ENCODE measurements around the gene CERS6.

Gene CERS6

GRCh38 chr2:168445960-168446359, 10.1 kb upstream of the CERS6 start:
- H3K27ac ChIP-seq: no peak overlapping the region
- no peak for TF ChIP-seq ZFX (IDR thresholded peaks at IDR 0.05)
- no peak for TF ChIP-seq CTCF (conservative IDR thresholded peaks at IDR 0.05)

DNA sequence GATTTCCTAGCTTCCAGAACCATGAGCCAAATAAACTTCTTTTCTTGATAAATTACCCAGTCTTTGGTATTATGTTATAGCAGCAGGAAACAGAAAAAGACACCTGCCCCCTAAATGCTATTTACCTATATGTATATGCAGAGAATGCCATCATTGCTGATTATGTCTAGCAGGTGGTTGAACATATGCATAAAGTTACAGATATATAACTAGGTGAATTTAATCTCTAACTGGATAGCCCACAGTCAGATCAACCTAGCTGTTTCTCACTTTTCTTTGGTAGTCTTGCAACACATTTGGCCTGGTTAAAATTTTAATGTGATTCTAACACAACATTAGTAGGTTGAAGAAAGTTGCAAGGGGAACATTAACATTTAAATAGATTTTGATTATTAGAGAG, 7.1 kb upstream of the CERS6 start:
- no peak for TF ChIP-seq CTCF (conservative IDR thresholded peaks at IDR 0.05)
- TF ChIP-seq ZFX (IDR thresholded peaks at IDR 0.05): no peak

GRCh38 chr2:168449419-168449818, 6.7 kb upstream of the CERS6 start:
- TF ChIP-seq ZFX (IDR thresholded peaks at IDR 0.05) (no peak), CTCF (conservative IDR thresholded peaks at IDR 0.05) (no peak)
- H3K27ac ChIP-seq: no peak overlapping the region

More for the DNA sequence above, 7.1 kb upstream of the CERS6 start:
- no peak overlapping the region for H3K27ac ChIP-seq

- H3K27ac ChIP-seq: no peak overlapping the region
- no peak for TF ChIP-seq CTCF (conservative IDR thresholded peaks at IDR 0.05)
- TF ChIP-seq ZFX (IDR thresholded peaks at IDR 0.05): no peak
These were observed 5.9 kb upstream of the CERS6 start for GRCh38 chr2:168450171-168450570.

DNA sequence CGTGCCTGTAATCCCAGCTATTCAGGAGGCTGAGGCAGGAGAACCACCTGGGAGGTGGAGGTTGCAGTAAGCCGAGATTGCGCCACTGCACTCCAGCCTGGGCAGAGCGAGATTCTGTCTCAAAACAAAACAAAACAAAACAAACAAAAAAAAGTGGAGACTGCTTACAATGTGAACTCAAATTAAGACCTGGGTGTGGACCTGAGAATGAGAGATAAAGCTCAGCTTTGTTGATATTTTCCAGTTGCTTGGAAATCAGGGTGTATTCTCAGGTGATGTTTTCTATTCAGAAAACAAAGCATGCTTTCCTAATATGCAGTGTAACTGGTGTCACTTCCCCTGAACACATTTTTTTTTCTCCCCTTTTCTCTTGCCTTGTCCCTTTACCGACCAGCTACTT, 5.3 kb upstream of the CERS6 start:
- TF ChIP-seq ZFX (IDR thresholded peaks at IDR 0.05) (no peak), CTCF (conservative IDR thresholded peaks at IDR 0.05) (no peak)
- no peak overlapping the region for H3K27ac ChIP-seq

DNA sequence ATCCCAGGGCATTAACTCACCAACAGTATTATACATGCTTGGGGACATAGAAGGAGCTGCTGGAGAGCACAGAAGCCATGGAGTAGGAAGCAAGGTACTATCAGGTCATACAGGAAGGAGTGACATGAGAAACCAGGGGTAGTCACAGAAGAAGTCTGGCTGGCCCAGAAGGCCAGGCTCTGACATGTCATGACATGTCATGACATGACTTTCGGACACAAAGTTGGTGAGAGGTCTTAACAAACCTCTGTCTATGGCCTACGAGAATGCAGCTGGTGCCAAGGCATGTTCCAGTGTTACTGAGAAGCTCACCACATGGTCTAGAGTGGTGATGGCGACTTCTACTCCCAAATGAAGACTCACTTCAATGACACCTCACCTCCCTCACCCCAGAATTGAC, 3.3 kb upstream of the CERS6 start:
- no peak overlapping the region for H3K27ac ChIP-seq
- TF ChIP-seq ZFX (IDR thresholded peaks at IDR 0.05) (no peak), CTCF (conservative IDR thresholded peaks at IDR 0.05) (no peak)

DNA sequence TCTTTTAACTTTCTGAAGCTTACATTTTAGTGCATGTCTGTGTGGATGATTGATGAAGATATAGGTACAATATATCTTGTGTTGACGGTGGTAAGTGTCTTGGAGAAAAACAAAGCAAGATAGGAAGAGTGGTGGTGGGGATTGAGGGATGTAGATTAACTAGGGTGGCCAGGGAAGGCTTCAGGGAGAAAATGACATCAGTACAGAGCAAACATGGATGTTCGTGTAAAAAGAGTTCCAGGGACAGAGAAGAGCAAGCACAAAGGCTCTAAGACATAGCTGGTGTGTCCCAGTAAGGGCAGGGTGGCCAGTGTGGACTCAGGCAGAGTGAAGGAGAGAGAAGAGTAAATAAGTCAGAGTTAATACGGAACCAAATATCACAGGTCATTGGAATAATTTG, 2.7 kb upstream of the CERS6 start:
- no peak overlapping the region for H3K27ac ChIP-seq
- no peak for TF ChIP-seq ZFX (IDR thresholded peaks at IDR 0.05)
- no peak for TF ChIP-seq CTCF (conservative IDR thresholded peaks at IDR 0.05)
